HG03571 (cell line): ENCODE data around the gene LGI1.

Source experiments
- ATAC-seq: cut with Tn5 transposase; IDR thresholded peaks from one replicate; pipeline ENCODE4 v1.9.1; 2021; ENCODE audit not compliant: unreplicated experiment

The LGI1 gene

GRCh38 chr10:93757801-93758507 lies at the start of gene LGI1:
LGI1 (plus strand) TSS chr10:93757936; CDS start chr10:93758145, 209 bp downstream.
- ATAC-seq, result no peak

GRCh38 chr10:93710333-93710909 lies 47.3 kb upstream of the LGI1 start:
- no peak for ATAC-seq

GRCh38 chr10:93711891-93712290 lies 45.8 kb upstream of the LGI1 start:
- no peak for ATAC-seq

- ATAC-seq, result no peak
Measured at GRCh38 chr10:93712593-93712992, 45.1 kb upstream of the LGI1 start.

- ATAC-seq, result peak; percentile 90
Measured at GRCh38 chr10:93715345-93715744, 42.4 kb upstream of the LGI1 start.

- ATAC-seq, result no peak
Measured at GRCh38 chr10:93716766-93717165, 41.0 kb upstream of the LGI1 start.

- ATAC-seq, result no peak
Measured at GRCh38 chr10:93718937-93719725, 38.6 kb upstream of the LGI1 start.

- no peak for ATAC-seq
Measured at GRCh38 chr10:93719901-93720300, 37.8 kb upstream of the LGI1 start.

GRCh38 chr10:93722550-93722949 lies 35.2 kb upstream of the LGI1 start:
- ATAC-seq, result no peak

GRCh38 chr10:93723153-93723552 lies 34.6 kb upstream of the LGI1 start:
- ATAC-seq, result no peak

GRCh38 chr10:93726024-93726423 lies 31.7 kb upstream of the LGI1 start:
- no peak for ATAC-seq

- no peak for ATAC-seq
Measured at GRCh38 chr10:93741367-93741766, 16.4 kb upstream of the LGI1 start.

- peak; percentile 81 for ATAC-seq
Measured at GRCh38 chr10:93742633-93743349, 14.9 kb upstream of the LGI1 start.

- no peak for ATAC-seq
Measured at GRCh38 chr10:93745408-93746065, 12.2 kb upstream of the LGI1 start.

- no peak for ATAC-seq
Measured at GRCh38 chr10:93746844-93747284, 10.9 kb upstream of the LGI1 start.

- no peak for ATAC-seq
Measured at GRCh38 chr10:93749218-93749799, 8.4 kb upstream of the LGI1 start.

- no peak for ATAC-seq
Measured at GRCh38 chr10:93751124-93751523, 6.6 kb upstream of the LGI1 start.

GRCh38 chr10:93751832-93752231 lies 5.9 kb upstream of the LGI1 start:
- no peak for ATAC-seq

- no peak for ATAC-seq
Measured at GRCh38 chr10:93752761-93753160, 5.0 kb upstream of the LGI1 start.

GRCh38 chr10:93753621-93754250 lies 4.0 kb upstream of the LGI1 start:
- no peak for ATAC-seq
